H9 (cell line): Measurements from ENCODE around the gene NCCRP1. TPM values are rescaled to one million over a fixed set of nuclear protein-coding genes. Genes with fewer than 3 reads are reported as not detected.

ENCODE experiments used
- DNase-seq: peaks from one replicate; pipeline ENCODE4 v3.0.0-alpha.2; 2017
- H2AFZ ChIP-seq: one replicate; pipeline ENCODE4 v1.6.1; 2013; ENCODE audit warnings: mild to moderate bottlenecking, low read length, control low read depth, moderate library complexity
- H2AK5ac ChIP-seq: 2 replicates; pipeline ENCODE4 v1.6.1; 2013; ENCODE audit warnings: low read length, control low read depth, mixed read lengths; ENCODE audit not compliant: insufficient read length
- H2BK120ac ChIP-seq: one replicate; pipeline ENCODE4 v1.6.1; 2013; ENCODE audit warnings: low read depth, mild to moderate bottlenecking, low read length, control low read depth, inconsistent platforms; ENCODE audit not compliant: poor library complexity, severe bottlenecking
- H2BK12ac ChIP-seq: 2 replicates; pipeline ENCODE4 v1.6.1; 2013; ENCODE audit warnings: low read length, control low read depth, mixed read lengths, low read depth; ENCODE audit not compliant: insufficient read length
- H2BK15ac ChIP-seq: 2 replicates; pipeline ENCODE4 v1.6.1; 2013; ENCODE audit warnings: low read depth, low read length, control low read depth
- H2BK20ac ChIP-seq: one replicate; pipeline ENCODE4 v1.6.1; 2013; ENCODE audit warnings: low read depth, mild to moderate bottlenecking, low read length, control low read depth, inconsistent platforms; ENCODE audit not compliant: poor library complexity, severe bottlenecking
- H2BK5ac ChIP-seq: 2 replicates; pipeline ENCODE4 v1.6.1; 2013; ENCODE audit warnings: low read length, control low read depth, mixed read lengths; ENCODE audit not compliant: insufficient read length
- H3K14ac ChIP-seq: 2 replicates; pipeline ENCODE4 v1.6.1; 2013; ENCODE audit warnings: low read length, control low read depth; ENCODE audit not compliant: insufficient read depth
- H3K18ac ChIP-seq: 2 replicates; pipeline ENCODE4 v1.6.1; 2013; ENCODE audit warnings: low read depth, mild to moderate bottlenecking, mixed read lengths, low read length, control low read depth; ENCODE audit not compliant: insufficient read length
- H3K23ac ChIP-seq: 2 replicates; pipeline ENCODE4 v1.6.1; 2013; ENCODE audit warnings: low read length, control low read depth, mixed read lengths, low read depth; ENCODE audit not compliant: insufficient read length
- H3K23me2 ChIP-seq: 2 replicates; pipeline ENCODE4 v1.6.1; 2013; ENCODE audit warnings: low read depth, mild to moderate bottlenecking, mixed read lengths, low read length, control low read depth; ENCODE audit not compliant: insufficient read length, poor library complexity, severe bottlenecking
- H3K27ac ChIP-seq: 2 replicates; pipeline ENCODE4 v1.5.1; 2013; ENCODE audit warnings: low read length, control low read depth, mixed read lengths, low read depth; ENCODE audit not compliant: insufficient read length
- H3K27me3 ChIP-seq: 2 replicates; pipeline ENCODE4 v1.6.1; 2013; ENCODE audit warnings: low read length, control low read depth, inconsistent platforms; ENCODE audit not compliant: insufficient read depth
- H3K4ac ChIP-seq: 2 replicates; pipeline ENCODE4 v1.6.1; 2013; ENCODE audit warnings: low read depth, mild to moderate bottlenecking, control low read depth, inconsistent platforms, low read length, moderate library complexity
- H3K4me1 ChIP-seq: 2 replicates; pipeline ENCODE4 v1.6.1; 2013; ENCODE audit warnings: low read length, control low read depth, inconsistent platforms; ENCODE audit not compliant: insufficient read depth
- H3K4me2 ChIP-seq: 2 replicates; pipeline ENCODE4 v1.6.1; 2013; ENCODE audit warnings: low read length, control low read depth, mixed read lengths; ENCODE audit not compliant: insufficient read length, insufficient read depth
- H3K56ac ChIP-seq: 2 replicates; pipeline ENCODE4 v1.6.1; 2013; ENCODE audit warnings: low read depth, mild to moderate bottlenecking, mixed read lengths, low read length, control low read depth; ENCODE audit not compliant: insufficient read length
- H3K79me1 ChIP-seq: 2 replicates; pipeline ENCODE4 v1.6.1; 2013; ENCODE audit warnings: low read depth, mild to moderate bottlenecking, moderate library complexity, low read length, control low read depth, inconsistent platforms; ENCODE audit not compliant: insufficient read depth, poor library complexity, severe bottlenecking
- H3K79me2 ChIP-seq: 2 replicates; pipeline ENCODE4 v1.6.1; 2013; ENCODE audit warnings: low read length, control low read depth, inconsistent platforms; ENCODE audit not compliant: insufficient read depth
- H3K9ac ChIP-seq: 2 replicates; pipeline ENCODE4 v1.6.1; 2013; ENCODE audit warnings: low read length, control low read depth, mixed read lengths; ENCODE audit not compliant: insufficient read length; ENCODE audit errors: extremely low read depth
- H3K9me3 ChIP-seq: one replicate; pipeline ENCODE4 v1.6.1; 2013; ENCODE audit warnings: low read depth, low read length, inconsistent platforms; ENCODE audit not compliant: control insufficient read depth
- H3T11ph ChIP-seq: one replicate; pipeline ENCODE4 v1.6.1; 2013; ENCODE audit warnings: mild to moderate bottlenecking, low read length, control low read depth, inconsistent platforms
- H4K20me1 ChIP-seq: one replicate; pipeline ENCODE4 v1.6.1; 2013; ENCODE audit not compliant: control insufficient read depth, insufficient read length, insufficient read depth
- H4K5ac ChIP-seq: 2 replicates; pipeline ENCODE4 v1.6.1; 2013; ENCODE audit warnings: low read depth, mild to moderate bottlenecking, mixed read lengths, low read length, control low read depth; ENCODE audit not compliant: insufficient read length
- H4K8ac ChIP-seq: replicated peaks from 2 replicates; pipeline ENCODE4 v1.6.1; 2013; ENCODE audit warnings: low read length, control low read depth, mixed read lengths, low read depth; ENCODE audit not compliant: insufficient read length
- H4K91ac ChIP-seq: 2 replicates; pipeline ENCODE4 v1.6.1; 2013; ENCODE audit warnings: low read depth, mild to moderate bottlenecking, moderate library complexity, mixed read lengths, low read length, control low read depth; ENCODE audit not compliant: insufficient read length
- H3K27ac Mint-ChIP-seq, 3 experiments: 2 replicates in 2 of 3; 3 replicates in 1 of 3; pipeline ENCODE4 v1.8.0; 2020 to 2021; ENCODE audit warnings: mixed read lengths in 3 of 3, mild to moderate bottlenecking in 1 of 3, moderate library complexity in 1 of 3
- H3K27me3 Mint-ChIP-seq: 2 replicates; pipeline ENCODE4 v1.8.0; 2021; ENCODE audit warnings: low read depth, mild to moderate bottlenecking, moderate library complexity, mixed read lengths
- H3K36me3 Mint-ChIP-seq, 3 experiments: 2 replicates in 2 of 3; 3 replicates in 1 of 3; pipeline ENCODE4 v1.8.0; 2020 to 2021; ENCODE audit warnings: low read depth in 3 of 3, mixed read lengths in 3 of 3; ENCODE audit not compliant: insufficient read depth in 1 of 3
- H3K4me1 Mint-ChIP-seq, 2 experiments: 2 replicates each; pipeline ENCODE4 v1.8.0; 2020; ENCODE audit warnings: mixed read lengths in 2 of 2
- H3K4me3 Mint-ChIP-seq, 2 experiments: 2 replicates in 1 of 2; 3 replicates in 1 of 2; pipeline ENCODE4 v1.8.0; 2020 to 2021; ENCODE audit warnings: mild to moderate bottlenecking in 2 of 2, mixed read lengths in 2 of 2, moderate library complexity in 1 of 2
- H3K9me3 Mint-ChIP-seq, 2 experiments: 2 replicates in 1 of 2; 3 replicates in 1 of 2; pipeline ENCODE4 v1.8.0; 2020; ENCODE audit warnings: mild to moderate bottlenecking in 2 of 2, mixed read lengths in 2 of 2, moderate library complexity in 1 of 2
- CTCF ChIP-seq: fragments of 200-600 bp; sonication (generic); conservative IDR thresholded peaks from 3 replicates; pipeline ENCODE4 v1.8.0; 2021; ENCODE audit warnings: antibody characterized with exemption, mild to moderate bottlenecking
- WGBS: extraction: QIAGEN DNeasy Blood & Tissue Kit; methylation state at CpG from one replicate; pipeline ENCODE4 v1.1.7; 2013; ENCODE audit warnings: missing lambda C conversion rate, low lambda C conversion rate, mixed read lengths; ENCODE audit not compliant: insufficient read length; ENCODE audit errors: extremely low coverage; 5-methylcytosine and 5-hydroxymethylcytosine counted together
- total RNA-seq: library from RNA; stranded (reverse); gene quantifications from 2 replicates; pipeline ENCODE4 v1.2.1, GENCODE V29; 2021

The NCCRP1 gene
- total RNA-seq, 1 experiment from 2014 or later, result 1.9 TPM

- Histone ChIP-seq H2BK5ac (no peak overlapping the region), H2AK5ac (no peak overlapping the region), H3K4me1 (no peaks in the 10 kb centered on the region), H2AFZ (no peak overlapping the region), H3K14ac (no peak overlapping the region), H3K4me2 (no peak overlapping the region), H2BK15ac (no peak overlapping the region), H3K18ac (no peak overlapping the region), H3K79me2 (no peaks in the 10 kb centered on the region), H4K5ac (no peak overlapping the region), H3K79me1 (no peaks in the 10 kb centered on the region), H3K56ac (no peak overlapping the region), H3K9ac (no peak overlapping the region), H3K27me3 (no peaks in the 10 kb centered on the region), H2BK20ac (no peak overlapping the region), H3T11ph (no peak overlapping the region), H3K23me2 (no peaks in the 10 kb centered on the region), H3K4ac (no peak overlapping the region), H4K20me1 (no peaks in the 10 kb centered on the region), H4K91ac (no peak overlapping the region), H3K27ac (no peak overlapping the region), H2BK12ac (no peak overlapping the region), H2BK120ac (no peak overlapping the region), H3K23ac (no peak overlapping the region), H3K9me3 (no peaks in the 10 kb centered on the region), H4K8ac (no peak overlapping the region)
- Mint-ChIP-seq H3K27ac (peak overlapping the region in 1 of 3 experiments; percentile 31; a peak in 1 of 7 replicates), H3K27me3 (no peaks in the 10 kb centered on the region), H3K36me3 (peaks cover 2 to 38% (median 30%) of the 10 kb centered on the region in 3 experiments; a peak in 6 of 7 replicates), H3K4me3 (no peak overlapping the region), H3K4me1 (no peaks in the 10 kb centered on the region), H3K9me3 (no peaks in the 10 kb centered on the region)
- no peak for TF ChIP-seq CTCF
- no peak for DNase-seq
- no CpG with 5 or more reads among the region's 11 CpGs for WGBS
Observed at GRCh38 chr19:39177736-39178135, 19.0 kb upstream of the NCCRP1 start.
